SK-N-SH (cell line): Measurements from ENCODE around the gene POP4. TPM values are rescaled to one million over a fixed set of nuclear protein-coding genes. Genes with fewer than 3 reads are reported as not detected.
"Not testable (repeated sequence)": the region's sequence is repeated elsewhere in the genome, so short reads cannot be mapped to it uniquely, and the experiment has no call there.

Experiments
- CTCF ChIA-PET: fragments of 300-600, 350-600 bp; formaldehyde crosslinking; extraction: SDS; loops from one replicate; lab custom pipeline; 2021; lab: Yijun Ruan, JAX
- POLR2A ChIA-PET: fragments of 350-600 bp; sonication (Branson Sonifier 250); formaldehyde crosslinking; extraction: SDS; loops from one replicate; lab custom pipeline; 2020; ENCODE audit warnings: antibody characterized with exemption, inconsistent platforms; lab: Yijun Ruan, JAX
- DNase-seq: peaks from one replicate; pipeline ENCODE4 v3.0.0; 2012
- H2AFZ ChIP-seq: fragments of 200-600 bp; sonication (generic); 2 replicates; pipeline ENCODE4 v1.8.1; 2016; ENCODE audit warnings: antibody characterized with exemption, mild to moderate bottlenecking, low read depth
- H3F3A ChIP-seq: fragments of 200-600 bp; sonication (generic); replicated peaks from 2 replicates; pipeline ENCODE3; 2016; ENCODE audit warnings: antibody characterized with exemption, mild to moderate bottlenecking; ENCODE audit not compliant: insufficient read depth
- H3K27ac ChIP-seq, 2 experiments: fragments of 200-500 bp in 1 of 2; fragments of 200-600 bp in 1 of 2; sonication (Bioruptor generic) in 1 of 2; sonication (generic), shearing (Covaris generic) in 1 of 2; 2 replicates each; pipeline versions ENCODE4 v1.5.1 to v1.6.1; 2014 to 2016; ENCODE audit warnings: low read depth in 2 of 2, inconsistent platforms in 1 of 2, low read length in 1 of 2, mild to moderate bottlenecking in 1 of 2, mixed read lengths in 1 of 2
- H3K27me3 ChIP-seq: fragments of 200-600 bp; sonication (generic), shearing (Covaris generic); 2 replicates; pipeline ENCODE4 v1.6.1; 2016; ENCODE audit warnings: mixed run types; ENCODE audit not compliant: insufficient read depth
- H3K36me3 ChIP-seq, 2 experiments: fragments of 200-500 bp in 1 of 2; fragments of 200-600 bp in 1 of 2; sonication (Bioruptor generic) in 1 of 2; sonication (generic) in 1 of 2; replicated peaks in 1 of 2; 2 replicates each; pipeline versions ENCODE3 to v1.5.1; 2014 to 2016; ENCODE audit warnings: low read length in 1 of 2, mild to moderate bottlenecking in 1 of 2; ENCODE audit not compliant: insufficient read depth in 2 of 2, control insufficient read depth in 1 of 2
- H3K4me1 ChIP-seq, 2 experiments: fragments of 200-500 bp in 1 of 2; fragments of 200-600 bp in 1 of 2; sonication (Bioruptor generic) in 1 of 2; sonication (generic), shearing (Covaris generic) in 1 of 2; 2 replicates each; pipeline versions ENCODE4 v1.5.1 to v1.6.1; 2014 to 2016; ENCODE audit warnings: low read depth in 1 of 2, low read length in 1 of 2, mixed run types in 1 of 2; ENCODE audit not compliant: insufficient read depth in 2 of 2, control insufficient read depth in 1 of 2
- H3K4me2 ChIP-seq: fragments of 200-600 bp; sonication (generic), shearing (Covaris generic); 2 replicates; pipeline ENCODE4 v1.6.1; 2017; ENCODE audit warnings: mixed run types
- H3K4me3 ChIP-seq, 2 experiments: fragments of 200-500 bp in 1 of 2; fragments of 200-600 bp in 1 of 2; sonication (Bioruptor generic) in 1 of 2; sonication (generic), shearing (Covaris generic) in 1 of 2; 2 replicates each; pipeline versions ENCODE4 v1.5.1 to v1.8.1; 2014 to 2016; ENCODE audit warnings: low read depth in 2 of 2, inconsistent platforms in 1 of 2, low read length in 1 of 2, mild to moderate bottlenecking in 1 of 2, mixed read lengths in 1 of 2, moderate library complexity in 1 of 2
- H3K79me2 ChIP-seq: fragments of 200-600 bp; sonication (generic); 2 replicates; pipeline ENCODE4 v1.8.1; 2017; ENCODE audit warnings: mild to moderate bottlenecking; ENCODE audit not compliant: insufficient read depth
- H3K9ac ChIP-seq: fragments of 200-600 bp; sonication (generic); 2 replicates; pipeline ENCODE4 v1.6.1; 2017; ENCODE audit warnings: mixed run types
- H3K9me2 ChIP-seq: fragments of 200-600 bp; sonication (generic); 2 replicates; pipeline ENCODE4 v1.6.1; 2017; ENCODE audit warnings: mixed run types
- H3K9me3 ChIP-seq: fragments of 200-600 bp; sonication (generic); 2 replicates; pipeline ENCODE4 v1.6.1; 2017; ENCODE audit warnings: mixed run types, mild to moderate bottlenecking, moderate library complexity
- H4K20me1 ChIP-seq: fragments of 200-600 bp; sonication (generic); 2 replicates; pipeline ENCODE4 v1.6.1; 2017; ENCODE audit warnings: mild to moderate bottlenecking, mixed run types; ENCODE audit not compliant: insufficient read depth
- CTCF ChIP-seq: fragments of 200-600 bp; sonication (generic); IDR thresholded peaks from 2 replicates; pipeline ENCODE4 v1.6.1; 2017; ENCODE audit warnings: antibody characterized with exemption, mild to moderate bottlenecking, moderate library complexity
- FOSL2 ChIP-seq: IDR thresholded peaks from 2 replicates; pipeline ENCODE4 v1.4.0; 2012; ENCODE audit warnings: low read depth, mild to moderate bottlenecking, moderate library complexity, borderline replicate concordance
- MAX ChIP-seq: IDR thresholded peaks from 2 replicates; pipeline ENCODE4 v1.4.0; 2012; ENCODE audit warnings: low read depth
- MXI1 ChIP-seq: IDR thresholded peaks from 2 replicates; pipeline ENCODE4 v1.6.1; 2012; ENCODE audit warnings: mild to moderate bottlenecking, low read depth, low read length, improper control_type of control experiment
- NRF1 ChIP-seq: IDR thresholded peaks from 2 replicates; pipeline ENCODE4 v1.6.1; 2012; ENCODE audit warnings: low read depth, mild to moderate bottlenecking, low read length
- RXRA ChIP-seq: IDR thresholded peaks from 2 replicates; pipeline ENCODE4 v1.4.0; 2012; ENCODE audit warnings: low read depth, mild to moderate bottlenecking, borderline replicate concordance
- TCF12 ChIP-seq: IDR thresholded peaks from 2 replicates; pipeline ENCODE4 v1.4.0; 2012
- TEAD4 ChIP-seq: IDR thresholded peaks from 2 replicates; pipeline ENCODE4 v1.4.0; 2012; ENCODE audit warnings: mild to moderate bottlenecking, borderline replicate concordance; ENCODE audit not compliant: insufficient read depth
- YY1 ChIP-seq: IDR thresholded peaks from 2 replicates; pipeline ENCODE4 v1.4.0; 2012; ENCODE audit warnings: low read depth, mild to moderate bottlenecking
- WGBS: methylation state at CpG from one replicate; pipeline ENCODE4 v1.1.6; 2017; ENCODE audit warnings: low lambda C conversion rate; 5-methylcytosine and 5-hydroxymethylcytosine counted together
- polyA plus RNA-seq, 3 experiments: library from polyadenylated mRNA; depleted of rRNA; stranded (reverse); fragments of >200 nt; gene quantifications; 2 replicates each; pipeline ENCODE4 v1.2.3, GENCODE V29; 2012

POP4 gene
- polyA plus RNA-seq, 1 of the 3 experiments (the other 2 are of a cell fraction) = 75.4 TPM

GRCh38 chr19:29625186-29625651 is 19.1 kb downstream of the POP4 start:
- Histone ChIP-seq H3K4me3 (no peak overlapping the region), H2AFZ (no peak overlapping the region), H3K27me3 (no peaks in the 10 kb centered on the region; the same call in 1 of the 2 replicates), H3K4me2 (no peak overlapping the region), H3K9ac (no peak overlapping the region), H3K36me3 (no peaks in the 10 kb centered on the region), H4K20me1 (no peaks in the 10 kb centered on the region), H3K9me2 (no peaks in the 10 kb centered on the region), H3K27ac (no peak overlapping the region), H3K4me1 (no peaks in the 10 kb centered on the region), H3K9me3 (no peaks in the 10 kb centered on the region), H3K79me2 (no peaks in the 10 kb centered on the region), H3F3A (no peaks in the 10 kb centered on the region)
- POLR2A ChIA-PET = no interaction called here
- CTCF ChIA-PET = interaction anchor here (0.8 to 3.1 kb wide), 2 partner anchors 15 to 91 kb away, joined by 3 to 23 read pairs; no protein-coding TSS in a partner anchor
- no peak for DNase-seq
- TF ChIP-seq NRF1 (no peak), TCF12 (no peak)
- WGBS = 78% methylated on average over 9 of the region's 9 CpGs

GRCh38 chr19:29626386-29626785 is 20.3 kb downstream of the POP4 start:
- ChIA-PET CTCF (interaction anchor here (3.2 kb wide), 1 partner anchor 15 kb away, joined by 17 read pairs; no protein-coding TSS in a partner anchor), POLR2A (no interaction called here)
- Histone ChIP-seq H3K9ac (no peak overlapping the region), H3K4me2 (no peak overlapping the region), H3K27me3 (no peaks in the 10 kb centered on the region), H3K79me2 (no peaks in the 10 kb centered on the region), H3K9me2 (no peaks in the 10 kb centered on the region), H3K27ac (no peak overlapping the region), H3K9me3 (no peaks in the 10 kb centered on the region), H4K20me1 (no peaks in the 10 kb centered on the region), H3K36me3 (no peaks in the 10 kb centered on the region), H2AFZ (no peak overlapping the region), H3F3A (no peaks in the 10 kb centered on the region), H3K4me3 (no peak overlapping the region), H3K4me1 (no peaks in the 10 kb centered on the region)
- WGBS = 91% methylated on average over 4 of the region's 7 CpGs
- DNase-seq = no peak
- TF ChIP-seq YY1 = no peak
- TF ChIP-seq RXRA = no peak
- TF ChIP-seq MXI1 = no peak
- no peak for TF ChIP-seq CTCF
- TF ChIP-seq MAX = no peak
- TF ChIP-seq FOSL2 = no peak
- TF ChIP-seq TEAD4 = no peak

- H3K9me3 ChIP-seq = not testable (repeated sequence)
- POLR2A ChIA-PET = interaction anchor here (0.7 kb wide), 1 partner anchor 13 kb away, joined by 4 read pairs; no protein-coding TSS in a partner anchor
- WGBS = 87% methylated on average over 9 of the region's 9 CpGs
These were observed 20.7 kb downstream of the POP4 start for GRCh38 chr19:29626832-29627231.

More at GRCh38 chr19:29626832-29627231, 20.7 kb downstream of the POP4 start:
- H3K79me2 ChIP-seq, H3K4me2 ChIP-seq, H3K27ac ChIP-seq, H4K20me1 ChIP-seq, H3K27me3 ChIP-seq, H3K9ac ChIP-seq, H3K4me3 ChIP-seq, DNase-seq, H3K36me3 ChIP-seq, H3K9me2 ChIP-seq, H2AFZ ChIP-seq, H3K4me1 ChIP-seq, H3F3A ChIP-seq: not testable (repeated sequence)
- CTCF ChIA-PET = interaction anchor here (1.5 to 3.2 kb wide), 2 partner anchors 16 to 89 kb away, joined by 4 to 17 read pairs; no protein-coding TSS in a partner anchor
